ENCODE data around the gene CIAO1.
"Not testable (repeated sequence)": the region's sequence is repeated elsewhere in the genome, so short reads cannot be mapped to it uniquely, and the experiment has no call there.

Gene CIAO1

GRCh38 chr2:96265840-96266679 lies at the start of gene CIAO1, which contains the start of gene TMEM127:
CIAO1 (plus strand) TSS chr2:96266225; CDS start chr2:96266351, 126 bp downstream.
TMEM127 (minus strand) TSS chr2:96265997; CDS start chr2:96265381, 616 bp downstream.
- peak; percentile 94 for DNase-seq

- DNase-seq: no peak
Observed at GRCh38 chr2:96218508-96219131, 47.4 kb upstream of the CIAO1 start.

- DNase-seq: not testable (repeated sequence)
Observed at GRCh38 chr2:96219959-96220358, 46.1 kb upstream of the CIAO1 start.

- DNase-seq: not testable (repeated sequence)
Observed at GRCh38 chr2:96221106-96221505, 44.9 kb upstream of the CIAO1 start.

- DNase-seq: no peak
Observed at GRCh38 chr2:96225016-96225533, 41.0 kb upstream of the CIAO1 start.

- DNase-seq: no peak
Observed at GRCh38 chr2:96231316-96231715, 34.7 kb upstream of the CIAO1 start.

- DNase-seq: no peak
Observed at GRCh38 chr2:96233436-96233835, 32.6 kb upstream of the CIAO1 start.

- DNase-seq: no peak
Observed at GRCh38 chr2:96233880-96234316, 32.1 kb upstream of the CIAO1 start.

- DNase-seq: no peak
Observed at GRCh38 chr2:96236882-96237281, 29.1 kb upstream of the CIAO1 start.

- no peak for DNase-seq
Observed at GRCh38 chr2:96238266-96238665, 27.8 kb upstream of the CIAO1 start.

- DNase-seq: no peak
Observed at GRCh38 chr2:96239091-96239490, 26.9 kb upstream of the CIAO1 start.

GRCh38 chr2:96239745-96240264 lies 26.2 kb upstream of the CIAO1 start:
- DNase-seq: no peak

- no peak for DNase-seq
Observed at GRCh38 chr2:96240341-96241038, 25.5 kb upstream of the CIAO1 start.

GRCh38 chr2:96241227-96241626 lies 24.8 kb upstream of the CIAO1 start:
- DNase-seq: no peak

- no peak for DNase-seq
Observed at GRCh38 chr2:96241900-96242611, 24.0 kb upstream of the CIAO1 start.

- no peak for DNase-seq
Observed at GRCh38 chr2:96243843-96244242, 22.2 kb upstream of the CIAO1 start.

GRCh38 chr2:96245609-96246390 lies 20.2 kb upstream of the CIAO1 start:
- DNase-seq: no peak

- no peak for DNase-seq
Observed at GRCh38 chr2:96247009-96247408, 19.0 kb upstream of the CIAO1 start.

- DNase-seq: no peak
Observed at GRCh38 chr2:96247896-96248295, 18.1 kb upstream of the CIAO1 start.

- no peak for DNase-seq
Observed at GRCh38 chr2:96248624-96249023, 17.4 kb upstream of the CIAO1 start.

- DNase-seq: no peak
Observed at GRCh38 chr2:96249654-96250053, 16.4 kb upstream of the CIAO1 start.

- no peak for DNase-seq
Observed at GRCh38 chr2:96250188-96250587, 15.8 kb upstream of the CIAO1 start.
